Stimulated activated CD8-positive, alpha-beta memory T cell treated with anti-CD3 and anti-CD28 coated beads, Interleukin-7, amount 100 ng/mL, for 4 hours (primary cell): ENCODE results near the gene ZDHHC11B.
"Not testable (repeated sequence)": the region's sequence is repeated elsewhere in the genome, so short reads cannot be mapped to it uniquely, and the experiment has no call there.

Experiments
- DNase-seq, 2 donors: peaks; one replicate each; pipeline ENCODE4 v3.0.0-alpha.2; 2020; ENCODE audit warnings: low read depth in 2 of 2

Gene ZDHHC11B

GRCh38 chr5:752532-753115 is 31.9 kb downstream of the ZDHHC11B start:
- not testable (repeated sequence) for DNase-seq

- not testable (repeated sequence) for DNase-seq
Measured at GRCh38 chr5:751992-752391, 32.5 kb downstream of the ZDHHC11B start.

- no peak for DNase-seq
Measured at GRCh38 chr5:751496-751895, 33.0 kb downstream of the ZDHHC11B start.

- DNase-seq = not testable (repeated sequence)
Measured at GRCh38 chr5:750226-750625, 34.3 kb downstream of the ZDHHC11B start.

GRCh38 chr5:749101-749670 is 35.3 kb downstream of the ZDHHC11B start:
- no peak for DNase-seq

- DNase-seq = not testable (repeated sequence)
Measured at GRCh38 chr5:748011-748980, 36.2 kb downstream of the ZDHHC11B start.

- DNase-seq = not testable (repeated sequence)
Measured at GRCh38 chr5:747303-747844, 37.2 kb downstream of the ZDHHC11B start.

GRCh38 chr5:746258-746761 is 38.2 kb downstream of the ZDHHC11B start:
- DNase-seq = no peak

- DNase-seq = not testable (repeated sequence)
Measured at GRCh38 chr5:745272-746142, 39.0 kb downstream of the ZDHHC11B start.

- DNase-seq = not testable (repeated sequence)
Measured at GRCh38 chr5:743696-744404, 40.7 kb downstream of the ZDHHC11B start.

- DNase-seq = not testable (repeated sequence)
Measured at GRCh38 chr5:742276-742675, 42.3 kb downstream of the ZDHHC11B start.

- not testable (repeated sequence) for DNase-seq
Measured at GRCh38 chr5:734145-734544, 50.4 kb downstream of the ZDHHC11B start.

- DNase-seq = not testable (repeated sequence)
Measured at GRCh38 chr5:732754-733454, 51.6 kb downstream of the ZDHHC11B start.

- not testable (repeated sequence) for DNase-seq
Measured at GRCh38 chr5:729225-729624, 55.3 kb downstream of the ZDHHC11B start.

GRCh38 chr5:727087-727486 is 57.4 kb downstream of the ZDHHC11B start:
- DNase-seq = not testable (repeated sequence)

GRCh38 chr5:723865-724264 is 60.7 kb downstream of the ZDHHC11B start:
- DNase-seq = not testable (repeated sequence)

GRCh38 chr5:723309-723708 is 61.2 kb downstream of the ZDHHC11B start:
- DNase-seq = not testable (repeated sequence)

GRCh38 chr5:719379-719778 is 65.2 kb downstream of the ZDHHC11B start:
- DNase-seq = not testable (repeated sequence)

- DNase-seq = no peak
Measured at GRCh38 chr5:717143-717542, 67.4 kb downstream of the ZDHHC11B start.

GRCh38 chr5:716740-717139 is 67.8 kb downstream of the ZDHHC11B start:
- not testable (repeated sequence) for DNase-seq
